Measurements from ENCODE around the gene BAG2.

The BAG2 gene

DNA sequence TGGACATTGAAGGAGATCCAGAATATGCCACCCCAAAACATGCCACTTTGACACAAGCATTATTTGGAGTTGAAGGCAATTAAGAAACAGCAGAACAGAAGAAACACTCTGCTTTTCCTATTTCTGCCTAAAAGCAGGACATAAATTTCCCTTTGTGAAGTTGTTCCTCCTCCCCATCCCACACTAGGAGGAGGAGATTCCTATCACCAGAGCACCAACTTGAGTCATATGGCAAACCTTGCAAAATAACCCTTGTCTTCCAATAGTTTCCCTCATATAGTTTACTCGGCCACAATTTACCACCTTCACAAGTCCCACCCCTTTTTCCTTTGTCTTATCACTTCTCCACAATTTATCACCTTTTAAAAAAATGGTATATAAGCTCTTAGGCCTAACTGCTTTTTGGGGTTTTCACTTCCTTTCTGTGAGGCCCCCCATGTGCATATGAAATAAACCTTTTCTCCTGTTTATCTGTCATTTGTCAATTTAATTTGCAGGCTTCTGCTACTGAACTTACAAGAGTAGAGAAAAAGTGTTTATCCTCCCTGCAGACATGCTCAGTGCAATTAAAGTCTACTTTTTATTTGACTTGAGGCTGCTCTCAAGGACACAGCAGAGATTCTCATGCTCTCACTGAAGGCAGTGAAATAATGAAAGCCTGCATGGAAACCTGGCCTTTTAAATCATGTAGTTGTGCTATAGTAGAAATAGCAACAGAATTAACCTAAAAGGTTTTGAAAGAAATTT, 52.8 kb downstream of the BAG2 start:
- FAIRE-seq = no peak

DNA sequence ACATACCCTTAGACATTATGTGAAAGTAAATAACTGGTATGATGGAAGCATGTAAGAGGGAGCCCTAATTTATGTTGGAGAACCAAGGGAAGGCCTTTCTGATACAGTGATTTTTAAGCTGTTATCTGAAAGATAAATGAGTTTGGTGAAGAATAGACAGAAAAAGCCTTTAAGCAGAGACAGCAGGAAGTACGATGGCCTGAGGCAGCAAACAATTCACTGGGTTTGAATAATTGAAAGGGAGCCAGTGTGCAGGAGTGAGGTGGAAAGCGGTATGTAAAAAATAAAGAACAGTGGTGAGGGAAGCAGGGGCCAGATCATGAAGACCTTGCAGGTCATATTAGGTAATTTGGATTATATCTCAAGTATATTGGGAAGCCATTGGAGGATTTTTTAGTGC, 54.1 kb downstream of the BAG2 start:
- FAIRE-seq = no peak

All from islet of Langerhans (tissue), 1 donor.